SK-N-SH (cell line): ENCODE results near the gene RFX7.

Source experiments
- MAX ChIP-seq: IDR thresholded peaks from 2 replicates; pipeline ENCODE4 v1.4.0; 2012; ENCODE audit warnings: low read depth
- MXI1 ChIP-seq: IDR thresholded peaks from 2 replicates; pipeline ENCODE4 v1.6.1; 2012; ENCODE audit warnings: mild to moderate bottlenecking, low read depth, low read length, improper control_type of control experiment
- TCF12 ChIP-seq: IDR thresholded peaks from 2 replicates; pipeline ENCODE4 v1.4.0; 2012
- TF ChIP-seq, protein P1 (sequence below): fragments of 200-600 bp; sonication (generic); IDR thresholded peaks from 2 replicates; pipeline ENCODE4 v1.6.1; 2017; ENCODE audit warnings: antibody characterized with exemption, mild to moderate bottlenecking, moderate library complexity
- TF ChIP-seq, protein P2 (sequence below): fragments of 150-350 bp; IDR thresholded peaks from 2 replicates; pipeline ENCODE4 v1.6.1; 2017; ENCODE audit warnings: antibody characterized with exemption, low read length, low read depth, borderline replicate concordance

GRCh38 chr15:56074481-56075265 is 169.0 kb downstream of the RFX7 start:
- no peak for TF ChIP-seq MXI1
- TF ChIP-seq, protein P1, sequence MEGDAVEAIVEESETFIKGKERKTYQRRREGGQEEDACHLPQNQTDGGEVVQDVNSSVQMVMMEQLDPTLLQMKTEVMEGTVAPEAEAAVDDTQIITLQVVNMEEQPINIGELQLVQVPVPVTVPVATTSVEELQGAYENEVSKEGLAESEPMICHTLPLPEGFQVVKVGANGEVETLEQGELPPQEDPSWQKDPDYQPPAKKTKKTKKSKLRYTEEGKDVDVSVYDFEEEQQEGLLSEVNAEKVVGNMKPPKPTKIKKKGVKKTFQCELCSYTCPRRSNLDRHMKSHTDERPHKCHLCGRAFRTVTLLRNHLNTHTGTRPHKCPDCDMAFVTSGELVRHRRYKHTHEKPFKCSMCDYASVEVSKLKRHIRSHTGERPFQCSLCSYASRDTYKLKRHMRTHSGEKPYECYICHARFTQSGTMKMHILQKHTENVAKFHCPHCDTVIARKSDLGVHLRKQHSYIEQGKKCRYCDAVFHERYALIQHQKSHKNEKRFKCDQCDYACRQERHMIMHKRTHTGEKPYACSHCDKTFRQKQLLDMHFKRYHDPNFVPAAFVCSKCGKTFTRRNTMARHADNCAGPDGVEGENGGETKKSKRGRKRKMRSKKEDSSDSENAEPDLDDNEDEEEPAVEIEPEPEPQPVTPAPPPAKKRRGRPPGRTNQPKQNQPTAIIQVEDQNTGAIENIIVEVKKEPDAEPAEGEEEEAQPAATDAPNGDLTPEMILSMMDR: no peak
- no peak for TF ChIP-seq TCF12
- TF ChIP-seq, protein P2, sequence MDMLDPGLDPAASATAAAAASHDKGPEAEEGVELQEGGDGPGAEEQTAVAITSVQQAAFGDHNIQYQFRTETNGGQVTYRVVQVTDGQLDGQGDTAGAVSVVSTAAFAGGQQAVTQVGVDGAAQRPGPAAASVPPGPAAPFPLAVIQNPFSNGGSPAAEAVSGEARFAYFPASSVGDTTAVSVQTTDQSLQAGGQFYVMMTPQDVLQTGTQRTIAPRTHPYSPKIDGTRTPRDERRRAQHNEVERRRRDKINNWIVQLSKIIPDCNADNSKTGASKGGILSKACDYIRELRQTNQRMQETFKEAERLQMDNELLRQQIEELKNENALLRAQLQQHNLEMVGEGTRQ: no peak
- TF ChIP-seq MAX: no peak
